ENCODE measurements around the gene C1QA.
"Not testable (repeated sequence)": the region's sequence is repeated elsewhere in the genome, so short reads cannot be mapped to it uniquely, and the experiment has no call there.

Gene C1QA

DNA sequence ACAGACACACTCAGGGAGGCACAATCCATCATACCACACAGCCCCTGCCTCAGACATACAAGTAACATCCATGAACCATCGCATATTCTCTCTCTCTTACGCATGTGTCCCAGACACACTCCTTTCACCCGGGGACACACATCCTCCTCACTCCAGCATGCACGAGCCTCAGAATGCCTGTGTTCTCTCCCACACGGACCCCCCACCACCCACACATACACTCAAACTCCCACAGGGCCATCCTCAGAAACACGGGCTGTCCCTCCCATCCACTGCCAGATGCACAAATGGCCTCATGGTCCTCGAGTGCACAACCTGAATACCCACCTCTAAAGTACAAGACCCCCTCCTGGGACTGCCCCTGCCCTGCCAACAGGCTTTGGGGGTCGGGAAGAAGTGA lies 4.8 kb downstream of the C1QA start:
- no peak for DNase-seq (ENCODE audit: low spot score)

- DNase-seq (ENCODE audit: low spot score), result peak; percentile 90
Observed at GRCh38 chr1:22641906-22642636, 5.6 kb downstream of the C1QA start.

- DNase-seq (ENCODE audit: low spot score), result no peak
Observed at GRCh38 chr1:22643381-22643780, 7.0 kb downstream of the C1QA start, which contains the start of gene C1QC. C1QC (plus strand) TSS chr1:22643633; CDS start chr1:22644024, 391 bp downstream.

DNA sequence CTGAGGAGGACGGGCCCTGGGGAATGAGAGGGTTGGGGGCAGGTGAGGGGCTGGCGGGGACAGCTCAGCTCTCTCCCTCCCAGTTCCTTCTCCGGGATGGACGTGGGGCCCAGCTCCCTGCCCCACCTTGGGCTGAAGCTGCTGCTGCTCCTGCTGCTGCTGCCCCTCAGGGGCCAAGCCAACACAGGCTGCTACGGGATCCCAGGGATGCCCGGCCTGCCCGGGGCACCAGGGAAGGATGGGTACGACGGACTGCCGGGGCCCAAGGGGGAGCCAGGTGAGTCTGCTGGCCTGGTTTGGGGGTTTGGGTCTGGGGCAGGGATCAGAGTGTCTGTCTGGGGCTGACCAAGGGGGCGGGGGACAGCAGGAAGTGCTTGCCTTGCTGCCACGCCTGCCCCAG lies 7.5 kb downstream of the C1QA start:
- DNase-seq (ENCODE audit: low spot score), result no peak

- DNase-seq (ENCODE audit: low spot score), result no peak
Observed at GRCh38 chr1:22645931-22646330, 9.5 kb downstream of the C1QA start.

DNA sequence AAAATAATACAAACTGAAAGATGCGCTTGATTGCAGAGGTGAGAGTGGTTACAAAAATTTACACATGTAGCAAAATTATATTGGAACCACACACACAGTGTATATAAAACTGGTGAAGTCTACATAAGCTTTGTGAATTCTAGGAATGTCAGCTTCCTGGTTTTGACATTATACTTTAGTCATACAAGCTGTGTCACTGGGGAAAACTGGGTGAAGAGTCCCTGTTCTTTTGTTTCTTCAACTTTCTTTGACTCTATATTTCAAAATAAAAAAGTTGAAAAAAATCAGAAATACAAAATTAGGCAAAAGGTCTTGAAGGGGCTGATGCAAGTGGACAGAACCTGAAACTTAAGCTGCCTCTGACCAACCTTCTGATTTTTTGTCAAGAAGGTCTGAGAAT lies 10.0 kb downstream of the C1QA start:
- DNase-seq (ENCODE audit: low spot score), result no peak

DNA sequence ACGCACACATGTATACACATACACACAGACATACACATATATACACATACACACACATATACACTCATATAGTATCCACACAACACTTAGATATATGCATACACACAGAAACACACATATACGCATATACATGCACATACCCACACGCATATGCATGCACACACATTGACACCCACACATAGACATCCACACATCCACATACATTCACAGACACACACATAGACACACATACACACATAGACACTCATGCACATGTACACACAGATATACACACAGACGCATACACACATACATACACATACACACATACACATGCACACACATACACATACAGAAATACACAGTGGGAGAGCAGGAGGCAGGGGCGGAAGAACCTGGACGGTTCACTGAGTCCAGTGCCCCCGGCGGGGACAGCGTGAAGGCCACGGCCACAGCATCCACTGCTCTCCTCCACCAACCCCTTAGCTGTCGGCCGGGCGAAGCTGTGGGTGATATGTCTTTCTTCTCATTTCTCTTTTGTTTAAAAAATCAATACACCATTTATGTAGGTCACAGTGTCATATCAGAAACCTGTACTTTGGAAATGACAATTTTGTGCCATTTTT lies 13.8 kb downstream of the C1QA start:
- no peak for DNase-seq (ENCODE audit: low spot score)

- no peak for DNase-seq (ENCODE audit: low spot score)
Observed at GRCh38 chr1:22651941-22652856, 15.8 kb downstream of the C1QA start.

GRCh38 chr1:22652881-22653316 lies 16.5 kb downstream of the C1QA start, which contains the start of gene C1QB:
C1QB (plus strand) TSS chr1:22653236; CDS start chr1:22659463, 6,227 bp downstream.
- DNase-seq (ENCODE audit: low spot score), result no peak

- DNase-seq (ENCODE audit: low spot score), result no peak
Observed at GRCh38 chr1:22654692-22655091, 18.3 kb downstream of the C1QA start.

DNA sequence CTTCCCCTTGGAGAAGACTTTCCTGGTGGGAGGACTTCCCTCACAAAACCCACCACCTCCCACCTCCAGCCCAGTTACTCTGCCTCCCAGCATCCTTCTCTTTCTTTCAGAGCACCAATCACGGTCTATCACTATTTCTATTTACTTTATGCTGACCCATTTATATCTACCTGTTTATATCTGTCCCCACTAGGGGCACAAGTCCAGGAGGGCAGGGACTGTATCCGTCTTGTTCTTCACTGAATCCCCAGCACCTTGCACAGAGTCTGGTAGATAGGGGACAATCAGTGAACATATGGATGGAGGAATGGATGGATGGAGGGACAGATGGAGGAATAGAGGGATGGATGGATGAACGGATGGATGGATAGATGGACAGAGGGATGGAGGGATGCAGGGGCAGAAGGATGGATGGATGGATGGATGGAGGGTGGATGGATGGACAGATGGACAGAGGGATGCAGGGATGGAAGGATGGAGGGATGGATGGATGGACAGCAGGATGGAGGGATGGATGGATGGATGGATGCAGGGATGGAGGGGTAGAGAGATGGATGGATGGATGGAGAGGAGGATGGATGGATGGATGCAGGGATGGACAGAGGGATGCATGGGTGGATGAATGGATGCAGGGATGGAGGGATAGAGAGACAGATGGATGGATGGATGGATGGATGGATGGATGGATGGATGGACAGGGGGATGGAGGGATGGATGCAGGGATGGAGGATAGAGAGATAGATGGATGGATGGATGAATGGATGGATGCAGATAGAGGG lies 22.1 kb downstream of the C1QA start:
- DNase-seq (ENCODE audit: low spot score), result no peak

GRCh38 chr1:22660716-22661241 lies 24.4 kb downstream of the C1QA start:
- no peak for DNase-seq (ENCODE audit: low spot score)

DNA sequence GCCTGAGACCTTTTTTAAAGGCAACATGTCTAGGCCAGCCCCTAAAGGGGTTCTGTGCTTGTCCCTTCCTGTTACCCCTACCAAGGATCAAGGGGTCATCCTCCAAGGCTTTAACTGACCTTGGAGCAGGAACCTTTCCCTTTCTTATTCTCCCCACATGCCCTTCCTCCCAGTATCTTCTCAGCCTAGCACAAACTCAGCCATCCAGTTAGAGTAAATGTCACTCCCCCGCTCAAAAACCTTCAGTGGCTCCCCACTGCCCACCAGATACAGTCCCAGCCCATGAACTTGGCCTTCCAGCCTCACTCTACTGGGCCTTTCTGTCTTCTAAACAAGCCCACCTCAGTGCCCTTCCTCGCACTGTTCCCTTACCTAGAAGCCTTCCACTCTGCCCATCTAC lies 25.5 kb downstream of the C1QA start:
- DNase-seq (ENCODE audit: low spot score), result no peak

- DNase-seq (ENCODE audit: low spot score), result peak; percentile 63
Observed at GRCh38 chr1:22662318-22662717, 25.9 kb downstream of the C1QA start.

DNA sequence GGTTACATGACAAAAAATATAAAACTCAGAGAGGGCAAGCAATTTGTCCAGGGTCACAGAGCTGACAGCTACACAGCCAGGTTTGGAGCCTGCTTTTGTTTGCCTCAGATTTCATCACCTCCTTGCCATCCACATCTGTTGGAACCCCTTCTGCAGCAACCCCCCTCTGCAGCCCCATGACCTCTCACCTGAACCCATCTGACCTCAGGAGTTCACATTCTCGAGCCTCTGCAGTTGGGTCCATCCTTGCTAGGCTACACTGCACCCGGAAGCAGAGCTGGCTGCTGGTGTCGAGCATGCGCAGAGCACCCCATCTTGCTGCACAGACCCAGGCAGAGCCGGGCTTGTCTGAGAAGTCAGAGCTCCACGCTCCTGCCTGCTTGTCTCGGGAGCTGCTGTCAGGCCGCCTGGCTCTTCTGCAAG lies 26.6 kb downstream of the C1QA start:
- no peak for DNase-seq (ENCODE audit: low spot score)

GRCh38 chr1:22665752-22666151 lies 29.3 kb downstream of the C1QA start:
- DNase-seq (ENCODE audit: low spot score), result peak; percentile 64

DNA sequence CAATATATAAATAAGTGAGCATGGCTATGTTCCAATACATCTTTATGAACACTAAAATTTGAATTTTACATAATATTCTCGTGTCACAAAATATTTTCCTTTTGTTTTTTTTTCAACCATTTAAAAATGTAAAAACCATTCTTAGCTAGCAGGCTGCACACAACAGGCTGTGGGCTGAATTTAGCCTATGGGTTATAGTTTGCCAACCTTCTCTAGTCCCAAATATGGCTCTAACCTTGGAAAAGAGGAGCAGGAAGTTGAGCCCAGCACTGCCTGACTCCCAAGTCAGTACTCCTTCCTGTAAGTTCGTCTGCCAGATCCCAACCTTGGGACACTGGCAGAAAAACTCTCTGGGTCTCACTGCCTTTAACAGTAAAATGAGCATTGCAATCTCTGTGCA lies 30.0 kb downstream of the C1QA start:
- DNase-seq (ENCODE audit: low spot score), result no peak

DNA sequence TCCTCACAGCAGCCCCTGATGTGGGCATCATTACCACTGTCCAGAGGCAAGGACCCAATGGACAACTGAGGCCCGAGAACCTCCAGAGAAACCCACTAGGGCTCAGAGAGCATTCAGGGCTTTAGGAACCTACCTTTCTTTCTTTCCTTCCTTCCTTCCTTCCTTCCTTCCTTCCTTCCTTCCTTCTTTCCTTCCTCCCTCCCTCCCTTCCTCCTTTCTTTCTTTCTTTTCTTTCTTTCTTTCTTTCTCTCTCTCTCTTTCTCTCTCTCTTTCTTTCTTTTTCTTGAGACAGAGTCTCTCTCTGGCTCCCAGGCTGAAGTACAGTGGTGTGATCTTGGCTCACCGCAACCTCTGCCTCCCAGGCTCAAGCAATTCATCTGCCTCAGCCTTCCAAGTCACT lies 32.4 kb downstream of the C1QA start:
- DNase-seq (ENCODE audit: low spot score), result not testable (repeated sequence)

- no peak for DNase-seq (ENCODE audit: low spot score)
Observed at GRCh38 chr1:22670352-22670975, 34.0 kb downstream of the C1QA start.

- no peak for DNase-seq (ENCODE audit: low spot score)
Observed at GRCh38 chr1:22671999-22672398, 35.6 kb downstream of the C1QA start.

Data from D341Med (cell line).